PC-9 (cell line): ENCODE data around the gene PTPN6. TPM values are rescaled to one million over a fixed set of nuclear protein-coding genes. Genes with fewer than 3 reads are reported as not detected.

Experiments used
- BruUV-seq: library from RNA; stranded (reverse); fragments of 400-500 nt; replicated peaks from 2 replicates; lab custom pipeline; 2021; lab: Mats Ljungman, UMichigan
- CTCF ChIA-PET: fragments of 300-600 bp; sonication (Branson Sonifier 250); formaldehyde crosslinking; loops from one replicate; lab custom pipeline; 2022; ENCODE audit warnings: antibody characterized with exemption; lab: Charles Lee
- POLR2A ChIA-PET: fragments of 300-600 bp; sonication (Branson Sonifier 250); formaldehyde crosslinking; loops from one replicate; lab custom pipeline; 2022; ENCODE audit warnings: antibody characterized with exemption; ENCODE audit not compliant: unreplicated experiment; lab: Charles Lee
- DNase-seq, 2 experiments: peaks; one replicate each; pipeline versions ENCODE4 v3.0.0 to v3.0.0-alpha.2; 2015 to 2022; ENCODE audit warnings: mixed read lengths in 1 of 2
- H2AFZ ChIP-seq: fragments of 200-600 bp; sonication (generic); 2 replicates; pipeline ENCODE4 v1.8.1; 2017; ENCODE audit warnings: antibody characterized with exemption
- H3F3A ChIP-seq: fragments of 200-600 bp; sonication (generic); 2 replicates; pipeline ENCODE4 v1.8.1; 2017; ENCODE audit warnings: antibody characterized with exemption, mild to moderate bottlenecking, low read depth; ENCODE audit not compliant: insufficient read depth
- H3K27ac ChIP-seq: fragments of 200-600 bp; sonication (generic); 2 replicates; pipeline ENCODE4 v1.6.1; 2016; ENCODE audit warnings: mixed run types
- H3K27me3 ChIP-seq: fragments of 200-600 bp; sonication (generic); 2 replicates; pipeline ENCODE4 v1.6.1; 2016; ENCODE audit warnings: low read depth, mixed run types; ENCODE audit not compliant: insufficient read depth
- H3K36me3 ChIP-seq: fragments of 200-600 bp; sonication (generic); 2 replicates; pipeline ENCODE4 v1.6.1; 2016; ENCODE audit warnings: low read depth, mixed run types
- H3K4me1 ChIP-seq: fragments of 200-600 bp; sonication (generic); replicated peaks from 2 replicates; pipeline ENCODE4 v1.6.1; 2016; ENCODE audit warnings: mixed run types; ENCODE audit not compliant: insufficient read depth
- H3K4me2 ChIP-seq: fragments of 200-600 bp; sonication (generic); 2 replicates; pipeline ENCODE4 v1.6.1; 2017; ENCODE audit warnings: mixed run types
- H3K4me3 ChIP-seq: fragments of 200-600 bp; sonication (generic); 2 replicates; pipeline ENCODE4 v1.6.1; 2016; ENCODE audit warnings: mixed run types
- H3K79me2 ChIP-seq: fragments of 200-600 bp; sonication (generic); 2 replicates; pipeline ENCODE4 v1.6.1; 2017; ENCODE audit warnings: low read depth, mixed run types
- H3K9me2 ChIP-seq: fragments of 200-600 bp; sonication (generic); 2 replicates; pipeline ENCODE4 v1.8.1; 2017; ENCODE audit warnings: mild to moderate bottlenecking; ENCODE audit not compliant: insufficient read depth
- H3K9me3 ChIP-seq: fragments of 200-600 bp; sonication (generic); 2 replicates; pipeline ENCODE4 v1.8.1; 2016; ENCODE audit warnings: low read depth; ENCODE audit not compliant: insufficient read depth
- H4K20me1 ChIP-seq: fragments of 200-600 bp; sonication (generic); 2 replicates; pipeline ENCODE4 v1.8.1; 2017; ENCODE audit not compliant: insufficient read depth
- EZH2 ChIP-seq: fragments of 200-600 bp; sonication (generic); IDR thresholded peaks from 2 replicates; pipeline ENCODE4 v1.8.0; 2017; ENCODE audit warnings: antibody characterized with exemption, low read depth
- intact Hi-C: fragments of 100-400 bp; cut with micrococcal nuclease; formaldehyde crosslinking; loops from one replicate; pipeline ENCODE4 v1.10.0; 2022; ENCODE audit not compliant: unreplicated experiment
- total RNA-seq: library from RNA; stranded (reverse); gene quantifications from 2 replicates; pipeline ENCODE4 v1.2.3, GENCODE V29; 2021
- TF ChIP-seq, protein P1 (sequence below): fragments of 200-600 bp; sonication (generic); conservative IDR thresholded peaks from 2 replicates; pipeline ENCODE4 v1.6.1; 2017; ENCODE audit warnings: mixed run types, antibody characterized with exemption, mild to moderate bottlenecking, moderate library complexity

The PTPN6 gene
- total RNA-seq, 1 experiment from 2014 or later, result 92.7 TPM

DNA sequence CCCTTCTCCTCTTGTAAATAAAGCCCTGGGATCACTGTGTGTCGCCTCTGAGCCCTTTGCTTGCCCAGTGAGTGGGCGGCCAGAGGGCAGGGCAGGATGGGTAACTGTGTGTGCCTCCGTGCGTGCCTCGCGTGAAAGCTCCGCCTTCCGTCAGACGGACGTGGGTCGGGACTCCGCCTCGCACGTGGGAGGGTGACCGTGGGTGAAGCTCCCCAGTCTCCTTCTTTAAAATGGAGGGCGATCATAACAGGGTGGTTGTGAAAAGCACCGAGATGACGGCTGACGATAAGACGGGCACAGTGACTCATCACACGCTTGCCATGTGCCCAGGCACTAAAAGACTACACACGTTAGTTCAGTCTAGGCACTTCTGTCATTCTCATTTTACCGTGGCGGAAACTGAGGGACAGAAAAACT is 10.1 kb downstream of the PTPN6 start:
- H3K4me2 ChIP-seq, result peak overlapping the region; percentile 97
- CTCF ChIA-PET, result interaction anchor here (0.6 to 3.2 kb wide), 9 partner anchors 13 to 147 kb away, joined by 3 to 47 read pairs (median 4); partner anchors contain the start of genes C12orf57, LPCAT3, RNU7-1 and SPSB2
- peak overlapping the region; percentile 74 for H2AFZ ChIP-seq
- BruUV-seq, result no TSS peak
- POLR2A ChIA-PET, result interaction anchor here (0.5 to 3.0 kb wide), 5 partner anchors 16 to 622 kb away, joined by 3 to 54 read pairs (median 4); partner anchors contain the start of genes C12orf57 and RNU7-1
- H3K4me3 ChIP-seq, result peak overlapping the region; percentile 98
- no peak for TF ChIP-seq EZH2
- TF ChIP-seq, protein P1, sequence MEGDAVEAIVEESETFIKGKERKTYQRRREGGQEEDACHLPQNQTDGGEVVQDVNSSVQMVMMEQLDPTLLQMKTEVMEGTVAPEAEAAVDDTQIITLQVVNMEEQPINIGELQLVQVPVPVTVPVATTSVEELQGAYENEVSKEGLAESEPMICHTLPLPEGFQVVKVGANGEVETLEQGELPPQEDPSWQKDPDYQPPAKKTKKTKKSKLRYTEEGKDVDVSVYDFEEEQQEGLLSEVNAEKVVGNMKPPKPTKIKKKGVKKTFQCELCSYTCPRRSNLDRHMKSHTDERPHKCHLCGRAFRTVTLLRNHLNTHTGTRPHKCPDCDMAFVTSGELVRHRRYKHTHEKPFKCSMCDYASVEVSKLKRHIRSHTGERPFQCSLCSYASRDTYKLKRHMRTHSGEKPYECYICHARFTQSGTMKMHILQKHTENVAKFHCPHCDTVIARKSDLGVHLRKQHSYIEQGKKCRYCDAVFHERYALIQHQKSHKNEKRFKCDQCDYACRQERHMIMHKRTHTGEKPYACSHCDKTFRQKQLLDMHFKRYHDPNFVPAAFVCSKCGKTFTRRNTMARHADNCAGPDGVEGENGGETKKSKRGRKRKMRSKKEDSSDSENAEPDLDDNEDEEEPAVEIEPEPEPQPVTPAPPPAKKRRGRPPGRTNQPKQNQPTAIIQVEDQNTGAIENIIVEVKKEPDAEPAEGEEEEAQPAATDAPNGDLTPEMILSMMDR, result no peak
- H3K4me1 ChIP-seq, result peaks cover 43% of the 10 kb centered on the region
- H3K9me2 ChIP-seq, result no peaks in the 10 kb centered on the region
- peak; percentile 67 to 71 for DNase-seq
- intact Hi-C loops, result loop anchor here (2.0 to 10.0 kb wide), 4 partner anchors 109 to 346 kb away; partner anchors contain the start of genes CDCA3, PEX5, USP5 and ZNF384
- H3K27ac ChIP-seq, result peak overlapping the region; percentile 93
- H3K9me3 ChIP-seq, result no peaks in the 10 kb centered on the region
- peaks cover 22% of the 10 kb centered on the region; the same call in 1 of the 2 replicates for H3K36me3 ChIP-seq
- H3F3A ChIP-seq, result peaks cover 54% of the 10 kb centered on the region
- no peaks in the 10 kb centered on the region for H3K27me3 ChIP-seq
- H4K20me1 ChIP-seq, result peaks cover 18% of the 10 kb centered on the region
- H3K79me2 ChIP-seq, result peaks cover 33% of the 10 kb centered on the region

DNA sequence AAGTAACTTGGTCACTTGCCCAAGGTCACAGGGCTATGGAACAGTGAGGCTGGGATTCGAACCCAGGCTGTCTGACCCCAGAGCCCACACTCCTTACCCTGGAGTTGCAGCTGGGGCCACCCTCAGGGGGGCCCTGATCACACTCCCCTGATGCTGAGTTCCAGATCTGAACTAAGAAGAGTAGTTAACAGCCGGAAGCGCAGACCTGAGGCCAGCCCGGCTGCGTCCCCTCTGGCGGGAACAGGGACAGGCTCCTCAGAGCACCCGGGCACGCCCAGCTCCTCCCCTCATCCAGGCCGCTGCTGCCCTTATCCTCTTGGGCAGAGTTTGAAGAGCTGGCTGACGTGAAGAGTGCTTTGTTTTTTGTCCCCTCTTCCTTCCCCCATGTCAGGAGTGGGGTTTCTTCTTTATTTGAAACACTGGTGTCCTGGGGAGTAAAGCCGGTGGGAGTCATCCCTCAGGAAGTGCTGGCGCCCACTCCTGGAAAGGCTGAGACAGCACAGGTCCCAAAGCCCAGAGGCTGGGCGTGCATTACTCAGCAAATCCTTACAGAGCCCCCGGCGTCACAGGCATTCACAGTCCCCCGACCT is 10.6 kb downstream of the PTPN6 start:
- Histone ChIP-seq H3K79me2 (peaks cover 38% of the 10 kb centered on the region), H3K4me1 (peaks cover 45% of the 10 kb centered on the region), H3K4me2 (peak overlapping the region; percentile 97), H3K27ac (peak overlapping the region; percentile 93), H2AFZ (peak overlapping the region; percentile 74), H3F3A (peaks cover 59% of the 10 kb centered on the region), H3K9me2 (no peaks in the 10 kb centered on the region), H3K36me3 (peaks cover 24% of the 10 kb centered on the region; the same call in 1 of the 2 replicates), H3K27me3 (no peaks in the 10 kb centered on the region), H3K4me3 (peak overlapping the region; percentile 98), H3K9me3 (no peaks in the 10 kb centered on the region), H4K20me1 (peaks cover 22% of the 10 kb centered on the region)
- TSS peak; percentile 61 for BruUV-seq
- TF ChIP-seq EZH2, result no peak
- TF ChIP-seq, protein P1, result peak; percentile 75
- ChIA-PET POLR2A (interaction anchor here (0.5 to 3.0 kb wide), 11 partner anchors 17 to 1281 kb away, joined by 3 to 54 read pairs (median 4); partner anchors contain the start of genes C12orf57, RNU7-1 and SPSB2), CTCF (interaction anchor here (0.5 to 3.2 kb wide), 8 partner anchors 14 to 146 kb away, joined by 3 to 47 read pairs (median 4); partner anchors contain the start of genes C12orf57, LPCAT3, RNU7-1 and SPSB2)
- DNase-seq, result peak in 1 of 2 experiments; percentile 80
- intact Hi-C loops, result loop anchor here (1.0 to 10.0 kb wide), 5 partner anchors 15 to 347 kb away; partner anchors contain the start of genes CDCA3, PEX5, USP5 and ZNF384

DNA sequence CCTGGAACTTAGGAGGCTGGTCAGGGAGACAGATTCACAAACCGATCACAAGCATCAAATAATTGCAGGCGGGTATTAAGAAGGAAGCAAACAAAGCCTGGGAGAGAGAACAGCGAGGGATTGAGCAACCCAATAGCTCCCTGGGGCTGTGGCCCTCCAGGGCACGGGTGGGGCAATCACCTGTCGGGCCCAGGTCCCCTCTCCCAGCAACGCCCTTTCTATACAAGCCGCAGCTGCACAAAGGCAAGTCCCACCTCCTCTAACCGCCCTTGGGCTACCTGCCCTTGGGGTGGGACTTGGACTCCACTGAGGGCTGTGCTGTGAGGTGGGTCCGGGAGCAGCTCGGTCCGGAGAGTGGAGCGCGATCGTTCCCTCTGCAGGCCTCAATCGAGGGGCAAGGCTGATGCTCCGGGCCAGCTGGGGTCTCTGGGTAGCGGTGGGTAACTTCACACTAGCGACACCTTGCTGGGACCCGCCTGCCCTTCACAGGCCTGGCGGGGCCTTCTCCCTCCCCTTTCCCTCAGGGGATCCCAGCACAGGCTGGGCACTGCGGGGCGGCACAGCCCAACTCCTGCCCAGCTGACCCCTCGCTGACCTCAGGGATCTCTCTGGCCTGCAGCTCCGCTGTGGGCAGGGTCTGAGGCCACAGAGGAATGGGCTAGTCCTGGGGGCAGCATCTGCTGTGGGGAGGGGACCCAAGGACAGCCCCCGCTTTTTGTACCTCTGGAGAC is 11.3 kb downstream of the PTPN6 start:
- peak overlapping the region; percentile 98 for H3K4me3 ChIP-seq
- peaks cover 66% of the 10 kb centered on the region for H3F3A ChIP-seq
- H3K4me1 ChIP-seq, result peaks cover 45% of the 10 kb centered on the region
- peak overlapping the region; percentile 93 for H3K27ac ChIP-seq
- BruUV-seq, result no TSS peak
- CTCF ChIA-PET, result interaction anchor here (0.5 to 3.2 kb wide), 6 partner anchors 17 to 146 kb away, joined by 3 to 47 read pairs (median 8); partner anchors contain the start of genes C12orf57, RNU7-1 and SPSB2
- H3K79me2 ChIP-seq, result peaks cover 45% of the 10 kb centered on the region
- POLR2A ChIA-PET, result interaction anchor here (0.5 to 3.0 kb wide), 11 partner anchors 18 to 1281 kb away, joined by 3 to 54 read pairs (median 5); partner anchors contain the start of genes C12orf57, RNU7-1 and SPSB2
- H3K9me3 ChIP-seq, result no peaks in the 10 kb centered on the region
- DNase-seq, result peak; percentile 92 to 94
- intact Hi-C loops, result loop anchor here (1.0 to 10.0 kb wide), 5 partner anchors 16 to 348 kb away; partner anchors contain the start of genes CDCA3, USP5 and ZNF384
- peaks cover 22% of the 10 kb centered on the region for H4K20me1 ChIP-seq
- H3K36me3 ChIP-seq, result peaks cover 24% of the 10 kb centered on the region; the same call in 1 of the 2 replicates
- H3K4me2 ChIP-seq, result peak overlapping the region; percentile 97
- TF ChIP-seq, protein P1, result no peak
- no peak for TF ChIP-seq EZH2
- H3K9me2 ChIP-seq, result no peaks in the 10 kb centered on the region
- peak overlapping the region; percentile 74 for H2AFZ ChIP-seq
- H3K27me3 ChIP-seq, result no peaks in the 10 kb centered on the region
